GM12874 (cell line): ENCODE results near the gene RAB30.

Experiments
- CTCF ChIP-seq: IDR thresholded peaks from 2 replicates; pipeline ENCODE4 v1.5.1; 2011; ENCODE audit warnings: low read depth, mild to moderate bottlenecking, control low read depth, low read length, moderate library complexity; ENCODE audit not compliant: insufficient read depth

The RAB30 gene

GRCh38 chr11:83026229-83026628 is 45.5 kb downstream of the RAB30 start:
- TF ChIP-seq CTCF = no peak

DNA sequence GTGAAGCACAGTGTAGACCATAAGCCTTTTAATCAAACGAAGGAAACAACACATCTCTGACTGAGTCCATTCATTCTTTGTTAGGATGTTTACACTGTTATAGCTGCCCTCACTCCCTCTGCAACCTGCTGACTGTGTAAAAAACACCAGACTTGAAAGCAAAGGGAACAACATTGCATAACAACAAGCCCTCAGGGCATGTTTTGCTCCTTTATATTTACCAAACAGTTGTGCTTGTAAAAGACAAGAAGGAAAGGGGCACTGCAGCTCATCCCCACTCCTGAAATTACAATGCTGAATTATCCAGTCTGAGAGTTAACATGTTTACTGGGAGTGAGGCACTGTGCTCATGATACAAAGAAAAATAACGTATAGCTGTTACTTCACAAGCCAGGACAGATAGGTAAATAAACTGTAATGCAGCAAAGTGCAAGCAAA is 46.4 kb downstream of the RAB30 start:
- no peak for TF ChIP-seq CTCF

- TF ChIP-seq CTCF = no peak
Measured at GRCh38 chr11:83024270-83024854, 47.3 kb downstream of the RAB30 start.

GRCh38 chr11:83023410-83023809 is 48.3 kb downstream of the RAB30 start:
- no peak for TF ChIP-seq CTCF

GRCh38 chr11:83021780-83022125 is 49.9 kb downstream of the RAB30 start:
- no peak for TF ChIP-seq CTCF

GRCh38 chr11:83020942-83021779 is 50.5 kb downstream of the RAB30 start:
- TF ChIP-seq CTCF = no peak

GRCh38 chr11:83019888-83020579 is 51.7 kb downstream of the RAB30 start:
- TF ChIP-seq CTCF = no peak
